ENCODE results near the gene CIT.

GRCh38 chr12:119735079-119735478, 142.0 kb downstream of the CIT start:
- TF ChIP-seq CTCF (IDR thresholded peaks at IDR 0.05) = no peak
- no peak for TF ChIP-seq EZH2 (IDR thresholded peaks at IDR 0.05)
- TF ChIP-seq EZH2phosphoT487 (IDR thresholded peaks at IDR 0.05) = no peak

All from neural progenitor cell (in vitro differentiated cells).